GM19043 (cell line): ENCODE data around the gene FERMT3.
A peak's percentile ranks its signal among the peaks of the same experiment; 100 is the strongest.

Experiments
- ATAC-seq: cut with Tn5 transposase; IDR thresholded peaks from one replicate; pipeline ENCODE4 v1.9.1; 2021; ENCODE audit warnings: low read depth; ENCODE audit not compliant: unreplicated experiment

Gene FERMT3

GRCh38 chr11:64185693-64186491 is 20.6 kb upstream of the FERMT3 start, which contains the start of gene STIP1:
Gene STIP1, plus strand, starts transcription at chr11:64186171. Its CDS starts 91 bp downstream, at chr11:64186262.
- ATAC-seq, result peak; percentile 86

DNA sequence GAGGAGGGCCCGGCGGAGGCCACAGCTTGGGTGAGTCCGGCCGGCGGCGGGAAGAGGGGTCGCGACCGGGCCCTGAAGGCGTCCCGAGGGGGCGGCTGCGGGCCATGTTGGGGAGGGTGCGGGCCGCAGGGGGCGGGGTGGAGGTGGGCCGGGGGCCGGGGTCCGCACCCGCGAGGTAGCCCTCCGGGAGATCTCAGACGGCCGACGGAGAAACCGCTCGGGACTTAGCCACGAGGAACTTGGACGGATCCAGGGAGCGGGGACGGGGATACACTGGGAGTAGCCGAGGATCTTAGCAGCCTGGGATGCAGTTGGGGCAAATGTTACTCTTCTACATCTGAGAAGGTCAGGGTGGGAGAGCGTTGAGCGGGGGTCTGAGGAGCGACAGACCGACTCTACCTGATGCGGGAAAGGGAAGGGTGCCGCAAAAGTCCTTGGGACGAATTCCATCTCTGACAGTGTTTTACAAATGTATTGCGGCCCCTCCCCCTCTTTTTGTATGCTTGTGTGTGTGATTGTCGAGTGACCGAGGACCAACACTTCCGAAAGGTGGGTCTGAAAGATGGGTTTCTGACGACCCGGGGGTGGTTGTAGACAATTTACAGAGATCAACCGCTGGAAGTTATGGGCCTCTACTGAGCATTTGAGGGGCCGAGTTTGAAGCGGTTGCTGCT is 19.9 kb upstream of the FERMT3 start:
- ATAC-seq, result no peak

DNA sequence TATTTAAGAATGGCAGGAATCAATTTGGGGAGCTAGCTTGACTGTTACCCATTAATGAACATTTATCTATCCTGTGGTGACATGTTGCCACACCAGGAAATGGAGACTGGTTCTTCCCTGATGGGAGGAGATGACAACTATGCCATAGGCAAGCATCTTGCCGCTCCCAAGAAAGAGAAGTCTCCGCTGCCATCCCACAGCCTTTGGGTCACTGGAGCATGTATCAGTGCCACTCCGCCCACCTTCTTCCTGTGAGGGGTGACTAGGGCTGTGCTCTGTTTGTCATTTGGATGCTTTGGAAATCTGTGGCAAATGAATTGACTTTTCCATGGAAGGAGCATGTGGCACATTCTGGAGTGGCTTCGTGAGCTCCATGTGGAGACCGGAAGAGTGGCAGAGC is 14.1 kb upstream of the FERMT3 start:
- no peak for ATAC-seq

DNA sequence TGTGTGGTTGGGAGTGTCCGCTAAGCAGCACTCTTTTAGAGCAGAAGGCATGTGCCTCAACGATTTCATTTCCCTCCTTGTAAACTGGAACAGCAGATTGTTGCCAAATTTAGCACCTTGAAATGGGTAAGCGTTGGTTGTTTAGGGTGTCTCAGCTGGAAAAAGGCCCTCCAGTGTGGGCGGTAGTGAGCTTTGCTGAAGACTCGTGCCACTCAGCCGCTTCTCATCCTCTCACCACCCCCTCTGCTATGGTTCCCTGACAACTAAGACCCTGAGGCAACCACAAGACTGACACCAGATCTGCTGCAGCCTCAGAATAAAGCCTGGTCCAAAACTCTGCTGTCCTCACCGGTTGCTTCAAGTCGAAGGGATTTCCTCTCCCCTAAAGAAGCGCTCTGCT is 9.9 kb upstream of the FERMT3 start:
- no peak for ATAC-seq

GRCh38 chr11:64198511-64198910 is 8.0 kb upstream of the FERMT3 start:
- no peak for ATAC-seq

DNA sequence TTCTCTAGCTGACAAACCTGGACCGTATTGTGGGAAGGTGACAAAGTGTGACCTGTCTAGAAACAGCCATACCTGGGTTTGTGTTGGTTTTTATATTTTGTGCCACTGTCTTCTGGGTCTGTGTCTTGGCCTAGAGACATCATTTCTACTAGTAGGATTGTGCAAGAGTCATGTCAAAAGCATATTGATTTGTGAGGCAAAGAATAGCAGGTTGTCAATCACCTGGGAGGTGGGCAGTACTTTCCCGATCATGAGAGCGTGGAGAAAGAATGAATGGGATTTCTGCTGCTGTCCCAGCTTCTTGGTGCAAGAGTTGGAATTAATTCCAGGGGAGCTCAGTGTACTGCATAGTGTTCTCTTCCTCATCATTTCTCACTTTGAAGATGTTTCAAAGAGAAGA is 5.0 kb upstream of the FERMT3 start:
- no peak for ATAC-seq

DNA sequence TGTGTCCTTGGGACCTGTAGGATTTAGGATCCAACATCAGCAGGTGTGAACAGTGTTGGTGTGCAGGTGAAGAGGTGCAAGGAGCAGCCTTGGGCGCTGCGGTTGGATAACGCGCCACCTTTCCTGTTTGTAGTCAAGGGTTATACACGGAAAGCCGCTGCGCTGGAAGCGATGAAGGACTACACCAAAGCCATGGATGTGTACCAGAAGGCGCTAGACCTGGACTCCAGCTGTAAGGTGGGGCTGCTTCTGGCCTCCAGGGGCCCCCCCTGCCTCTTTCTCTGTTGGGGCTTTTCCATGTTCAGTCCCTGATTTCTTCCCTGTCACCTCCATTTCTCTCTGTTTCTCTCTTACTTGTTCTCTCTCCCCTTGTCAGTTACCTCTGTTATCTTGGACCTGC is 3.5 kb upstream of the FERMT3 start:
- no peak for ATAC-seq

GRCh38 chr11:64203421-64204079 is 3.0 kb upstream of the FERMT3 start:
- no peak for ATAC-seq

DNA sequence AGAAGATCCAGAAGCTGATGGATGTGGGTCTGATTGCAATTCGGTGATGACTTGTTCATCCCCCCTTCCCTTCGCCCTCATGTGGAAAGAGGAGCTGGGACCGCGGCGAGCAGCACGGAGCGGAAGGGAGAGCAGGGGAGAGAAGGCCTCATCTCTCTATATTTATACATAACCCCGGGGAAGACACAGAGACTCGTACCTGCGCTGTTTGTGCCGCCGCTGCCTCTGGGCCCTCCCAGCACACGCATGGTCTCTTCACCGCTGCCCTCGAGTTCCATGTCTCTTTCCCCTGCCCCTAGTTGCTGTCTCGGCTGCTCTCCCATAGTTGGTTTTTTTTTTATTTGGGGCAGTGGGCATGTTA is 2.5 kb upstream of the FERMT3 start:
- no peak for ATAC-seq

DNA sequence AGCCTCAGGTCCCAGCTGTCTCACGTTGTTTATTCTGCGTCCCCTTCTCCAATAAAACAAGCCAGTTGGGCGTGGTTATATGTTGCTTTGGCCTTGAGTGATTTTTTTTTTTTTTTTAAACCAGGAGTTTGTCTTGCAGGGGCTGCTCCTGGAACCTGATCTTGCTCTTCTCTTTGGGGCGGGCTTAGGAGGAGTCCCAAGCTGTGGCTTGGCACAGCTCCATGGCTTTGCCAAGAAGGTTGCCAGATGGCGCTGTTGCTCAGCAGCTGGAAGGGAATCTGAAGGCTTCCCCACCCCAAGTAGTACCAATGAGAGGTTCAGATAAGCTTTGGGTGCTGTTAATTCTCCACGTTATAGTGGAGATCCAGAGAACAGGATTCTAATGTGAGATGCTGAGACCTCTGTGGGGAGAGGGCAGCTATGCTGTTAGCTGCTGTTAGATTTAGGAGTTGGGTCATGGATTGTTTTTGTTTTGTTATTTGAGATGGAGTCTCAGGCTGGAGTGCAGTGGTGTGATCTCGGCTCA is 2.0 kb upstream of the FERMT3 start:
- ATAC-seq, result no peak

DNA sequence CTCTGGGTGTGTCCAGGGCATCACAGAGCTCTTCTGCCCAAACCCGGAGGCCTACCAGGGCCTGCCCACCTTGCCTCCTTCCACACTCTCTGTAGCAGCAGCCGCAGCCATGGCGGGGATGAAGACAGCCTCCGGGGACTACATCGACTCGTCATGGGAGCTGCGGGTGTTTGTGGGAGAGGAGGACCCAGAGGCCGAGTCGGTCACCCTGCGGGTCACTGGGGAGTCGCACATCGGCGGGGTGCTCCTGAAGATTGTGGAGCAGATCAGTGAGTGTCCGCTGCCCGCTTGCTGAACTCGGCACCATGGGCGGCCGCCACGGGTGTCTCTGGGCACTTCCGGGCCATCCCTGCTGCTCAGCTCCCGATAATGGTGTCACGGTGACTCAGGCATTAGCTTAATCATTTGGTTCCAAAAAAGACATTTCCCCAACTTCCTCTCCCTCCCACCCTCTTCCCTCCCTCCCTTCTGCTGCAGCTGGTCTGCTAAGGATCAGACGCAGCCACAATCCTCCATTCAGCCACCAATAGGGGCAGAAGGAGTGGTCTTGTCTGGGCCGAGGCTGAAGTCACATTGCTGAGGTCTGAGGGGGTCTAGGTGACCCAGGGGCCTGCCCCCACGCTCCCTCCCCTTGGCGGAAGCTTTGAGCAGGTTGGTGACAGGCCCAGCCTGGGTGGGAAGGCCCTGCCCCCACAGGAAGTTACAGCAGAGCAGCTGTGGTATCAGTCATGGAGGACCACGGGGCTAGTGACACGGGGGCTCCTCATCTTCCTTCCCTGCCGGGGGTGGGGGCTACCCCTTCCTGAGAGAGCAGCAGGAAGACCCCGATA is 950 bp downstream of the FERMT3 start:
- ATAC-seq, result peak; percentile 52

- no peak for ATAC-seq
These were observed 1.7 kb downstream of the FERMT3 start for GRCh38 chr11:64208086-64208795.

- ATAC-seq, result no peak
These were observed 2.5 kb downstream of the FERMT3 start for GRCh38 chr11:64208796-64209562.

- ATAC-seq, result no peak
These were observed 3.0 kb downstream of the FERMT3 start for GRCh38 chr11:64209563-64209843.

DNA sequence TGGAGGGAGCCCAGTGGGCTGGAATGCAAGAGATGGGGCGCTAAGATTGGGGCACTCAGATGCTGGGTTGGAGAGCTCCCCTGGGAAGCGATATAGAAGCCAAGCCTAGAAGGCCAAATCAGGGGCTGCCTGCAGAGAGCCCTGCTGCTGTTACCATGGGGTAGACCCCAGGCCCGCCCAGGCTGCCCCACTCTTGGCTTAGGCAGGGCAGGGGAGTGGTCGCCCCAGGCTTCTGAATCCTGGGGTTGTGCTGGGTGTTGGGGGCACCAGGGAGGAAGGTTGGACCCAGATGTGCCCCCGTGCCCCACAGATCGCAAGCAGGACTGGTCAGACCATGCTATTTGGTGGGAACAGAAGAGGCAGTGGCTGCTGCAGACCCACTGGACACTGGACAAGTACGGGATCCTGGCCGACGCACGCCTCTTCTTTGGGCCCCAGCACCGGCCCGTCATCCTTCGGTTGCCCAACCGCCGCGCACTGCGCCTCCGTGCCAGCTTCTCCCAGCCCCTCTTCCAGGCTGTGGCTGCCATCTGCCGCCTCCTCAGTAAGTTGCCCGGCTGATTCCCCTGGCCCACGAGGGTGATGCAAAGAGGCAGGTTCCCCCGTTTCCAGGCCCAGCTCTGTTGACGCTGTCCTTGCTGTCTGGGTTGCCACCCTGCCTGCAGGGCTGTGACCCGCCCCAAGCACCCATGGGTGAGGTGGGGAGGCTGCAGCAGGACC is 3.9 kb downstream of the FERMT3 start:
- ATAC-seq, result no peak

GRCh38 chr11:64211181-64211872 is 4.8 kb downstream of the FERMT3 start:
- no peak for ATAC-seq

DNA sequence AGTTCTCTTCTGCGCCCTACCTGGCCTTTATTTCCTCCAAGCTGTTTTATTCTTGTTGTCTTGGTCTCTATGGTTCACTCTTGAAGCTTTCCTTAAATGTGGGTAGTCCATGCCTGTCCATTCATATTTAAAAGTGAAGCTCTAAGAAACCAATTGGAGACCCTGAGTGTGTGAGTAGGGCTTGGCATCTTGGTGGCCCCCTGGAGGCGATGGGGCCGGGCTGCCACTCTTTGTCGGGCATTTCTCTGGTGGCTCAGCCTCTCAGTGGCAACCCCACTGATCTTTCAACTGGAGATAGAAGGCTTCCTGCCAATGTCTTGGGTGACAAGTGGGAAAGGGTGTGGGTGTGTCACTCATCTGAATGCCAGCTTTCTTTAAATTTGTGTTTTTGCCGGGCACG is 10.4 kb downstream of the FERMT3 start:
- ATAC-seq, result no peak

DNA sequence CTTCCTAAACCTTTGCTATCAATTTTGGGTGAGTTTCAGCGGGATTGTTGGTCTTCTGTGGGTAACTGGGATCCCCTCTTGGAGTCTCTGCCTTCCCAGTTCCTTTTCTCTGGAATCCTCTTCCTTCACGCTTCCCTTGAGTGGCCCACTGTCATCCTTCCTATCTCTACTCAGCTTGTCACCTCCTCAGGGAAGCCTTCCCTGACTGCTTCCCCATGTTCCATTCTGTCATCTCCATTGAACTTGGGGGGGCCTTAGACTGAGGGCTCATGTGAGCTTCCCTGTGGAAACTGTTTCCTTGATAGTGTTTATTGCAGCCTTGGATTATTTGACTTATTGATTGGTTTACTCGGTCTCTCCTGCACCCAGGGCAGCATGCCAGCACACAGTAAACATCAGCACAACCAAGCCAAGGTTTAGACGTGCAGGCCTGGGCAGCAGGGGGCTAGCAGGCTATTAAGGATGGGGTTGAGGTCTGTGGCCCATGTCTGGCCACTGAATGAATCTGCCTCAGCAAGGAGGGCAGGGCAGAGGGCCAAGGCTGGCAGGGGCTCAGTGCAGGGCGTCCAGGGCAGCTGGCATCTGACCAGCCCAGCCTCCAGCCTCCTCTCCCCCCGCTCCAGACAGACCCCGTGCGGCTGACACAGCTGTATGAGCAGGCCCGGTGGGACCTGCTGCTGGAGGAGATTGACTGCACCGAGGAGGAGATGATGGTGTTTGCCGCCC is 12.3 kb downstream of the FERMT3 start:
- no peak for ATAC-seq
